Measurements from ENCODE around the gene HOMER2. TPM values are rescaled to one million over a fixed set of nuclear protein-coding genes. Genes with fewer than 3 reads are reported as not detected.

Gene HOMER2
- total and polyA plus RNA-seq, 9 of the 15 experiments (the other 6 are each of a cell fraction or from before 2014, with no cell fraction given), result 0.13 to 0.47 (median 0.29) TPM; not detected in 1

DNA sequence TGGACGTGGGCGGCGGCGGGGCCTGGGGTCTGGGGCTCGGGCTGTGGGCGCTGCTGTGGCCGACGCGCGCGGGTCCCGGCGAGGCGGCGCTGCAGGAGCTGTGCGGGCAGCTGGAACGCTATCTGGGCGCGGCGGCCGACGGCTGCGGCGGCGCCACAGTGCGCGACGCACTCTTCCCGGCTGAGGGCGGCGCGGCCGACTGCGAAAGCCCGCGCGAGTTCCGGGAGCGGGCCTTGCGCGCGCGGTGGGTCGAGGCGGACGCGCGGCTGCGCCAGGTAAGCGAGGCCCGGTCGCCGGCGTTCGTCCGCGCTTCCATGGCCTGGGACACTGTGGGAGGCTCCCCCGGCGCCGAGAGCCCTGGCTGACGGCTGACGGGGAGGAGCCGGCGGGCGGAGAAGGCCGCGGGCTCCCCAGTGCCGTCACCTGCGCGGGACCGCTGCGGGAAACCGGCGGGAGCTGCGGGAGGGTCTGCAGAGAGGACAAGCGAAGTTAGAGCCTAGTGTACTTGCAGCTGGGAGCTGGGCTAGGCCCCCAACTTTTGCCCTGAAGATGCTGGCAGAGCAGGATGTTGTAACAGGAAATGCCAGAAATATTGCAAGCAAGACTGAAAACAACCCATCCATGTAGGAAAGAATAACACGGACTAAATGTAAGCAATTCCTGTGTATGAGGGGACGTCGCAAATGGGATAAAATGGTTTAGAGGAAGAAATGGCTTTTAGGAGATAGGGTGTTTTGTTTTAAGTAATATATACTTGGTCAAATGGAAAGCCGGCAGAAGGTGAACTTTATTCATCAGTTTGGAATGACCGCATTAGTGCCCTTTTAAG is 142.2 kb downstream of the HOMER2 start (continued):
- TF ChIP-seq, protein P1, sequence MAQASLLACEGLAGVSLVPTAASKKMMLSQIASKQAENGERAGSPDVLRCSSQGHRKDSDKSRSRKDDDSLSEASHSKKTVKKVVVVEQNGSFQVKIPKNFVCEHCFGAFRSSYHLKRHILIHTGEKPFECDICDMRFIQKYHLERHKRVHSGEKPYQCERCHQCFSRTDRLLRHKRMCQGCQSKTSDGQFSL (CRISPR knock-in tag; IDR thresholded peaks at IDR 0.05), result no peak
- TF ChIP-seq, protein P1 (tag; IDR thresholded peaks at IDR 0.05), result no peak
- no peak for TF ChIP-seq DNMT1 (IDR thresholded peaks at IDR 0.05)
- TF ChIP-seq ZNF79 (CRISPR knock-in tag; IDR thresholded peaks at IDR 0.05; ENCODE audit: low read depth), result no peak
- TF ChIP-seq NONO (IDR thresholded peaks at IDR 0.05; ENCODE audit: low read depth in 2 of 2, low read length in 1 of 2), result peak; percentile 45 to 50; a peak in 2 of 4 replicates
- no peak for TF ChIP-seq TARDBP (IDR thresholded peaks at IDR 0.05)
- TF ChIP-seq, protein P2, sequence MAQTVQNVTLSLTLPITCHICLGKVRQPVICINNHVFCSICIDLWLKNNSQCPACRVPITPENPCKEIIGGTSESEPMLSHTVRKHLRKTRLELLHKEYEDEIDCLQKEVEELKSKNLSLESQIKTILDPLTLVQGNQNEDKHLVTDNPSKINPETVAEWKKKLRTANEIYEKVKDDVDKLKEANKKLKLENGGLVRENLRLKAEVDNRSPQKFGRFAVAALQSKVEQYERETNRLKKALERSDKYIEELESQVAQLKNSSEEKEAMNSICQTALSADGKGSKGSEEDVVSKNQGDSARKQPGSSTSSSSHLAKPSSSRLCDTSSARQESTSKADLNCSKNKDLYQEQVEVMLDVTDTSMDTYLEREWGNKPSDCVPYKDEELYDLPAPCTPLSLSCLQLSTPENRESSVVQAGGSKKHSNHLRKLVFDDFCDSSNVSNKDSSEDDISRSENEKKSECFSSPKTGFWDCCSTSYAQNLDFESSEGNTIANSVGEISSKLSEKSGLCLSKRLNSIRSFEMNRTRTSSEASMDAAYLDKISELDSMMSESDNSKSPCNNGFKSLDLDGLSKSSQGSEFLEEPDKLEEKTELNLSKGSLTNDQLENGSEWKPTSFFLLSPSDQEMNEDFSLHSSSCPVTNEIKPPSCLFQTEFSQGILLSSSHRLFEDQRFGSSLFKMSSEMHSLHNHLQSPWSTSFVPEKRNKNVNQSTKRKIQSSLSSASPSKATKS (CRISPR knock-in tag; IDR thresholded peaks at IDR 0.05), result no peak
- TF ChIP-seq BACH1 (tag; IDR thresholded peaks at IDR 0.05), result no peak
- TF ChIP-seq ZKSCAN1 (IDR thresholded peaks at IDR 0.05; ENCODE audit: low read depth, low read length), result no peak
- TF ChIP-seq, protein P3, sequence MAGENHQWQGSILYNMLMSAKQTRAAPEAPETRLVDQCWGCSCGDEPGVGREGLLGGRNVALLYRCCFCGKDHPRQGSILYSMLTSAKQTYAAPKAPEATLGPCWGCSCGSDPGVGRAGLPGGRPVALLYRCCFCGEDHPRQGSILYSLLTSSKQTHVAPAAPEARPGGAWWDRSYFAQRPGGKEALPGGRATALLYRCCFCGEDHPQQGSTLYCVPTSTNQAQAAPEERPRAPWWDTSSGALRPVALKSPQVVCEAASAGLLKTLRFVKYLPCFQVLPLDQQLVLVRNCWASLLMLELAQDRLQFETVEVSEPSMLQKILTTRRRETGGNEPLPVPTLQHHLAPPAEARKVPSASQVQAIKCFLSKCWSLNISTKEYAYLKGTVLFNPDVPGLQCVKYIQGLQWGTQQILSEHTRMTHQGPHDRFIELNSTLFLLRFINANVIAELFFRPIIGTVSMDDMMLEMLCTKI (IDR thresholded peaks at IDR 0.05; ENCODE audit: partially characterized antibody), result no peak
- no peak for TF ChIP-seq PURB (CRISPR knock-in tag; IDR thresholded peaks at IDR 0.05; ENCODE audit: low read depth)
- TF ChIP-seq MAFG (tag; conservative IDR thresholded peaks at IDR 0.05), result no peak
- peak; percentile 11 for TF ChIP-seq SAP30 (IDR thresholded peaks at IDR 0.05; ENCODE audit: borderline replicate concordance, insufficient read depth, low read depth, low read length, poor library complexity, severe bottlenecking)
- TF ChIP-seq ZNF644 (tag; IDR thresholded peaks at IDR 0.05; ENCODE audit: low read depth), result no peak
- TF ChIP-seq, protein P4, sequence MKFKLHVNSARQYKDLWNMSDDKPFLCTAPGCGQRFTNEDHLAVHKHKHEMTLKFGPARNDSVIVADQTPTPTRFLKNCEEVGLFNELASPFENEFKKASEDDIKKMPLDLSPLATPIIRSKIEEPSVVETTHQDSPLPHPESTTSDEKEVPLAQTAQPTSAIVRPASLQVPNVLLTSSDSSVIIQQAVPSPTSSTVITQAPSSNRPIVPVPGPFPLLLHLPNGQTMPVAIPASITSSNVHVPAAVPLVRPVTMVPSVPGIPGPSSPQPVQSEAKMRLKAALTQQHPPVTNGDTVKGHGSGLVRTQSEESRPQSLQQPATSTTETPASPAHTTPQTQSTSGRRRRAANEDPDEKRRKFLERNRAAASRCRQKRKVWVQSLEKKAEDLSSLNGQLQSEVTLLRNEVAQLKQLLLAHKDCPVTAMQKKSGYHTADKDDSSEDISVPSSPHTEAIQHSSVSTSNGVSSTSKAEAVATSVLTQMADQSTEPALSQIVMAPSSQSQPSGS (CRISPR knock-in tag; IDR thresholded peaks at IDR 0.05), result no peak
- TF ChIP-seq ZSCAN32 (CRISPR knock-in tag; IDR thresholded peaks at IDR 0.05), result no peak
- TF ChIP-seq, protein P5, sequence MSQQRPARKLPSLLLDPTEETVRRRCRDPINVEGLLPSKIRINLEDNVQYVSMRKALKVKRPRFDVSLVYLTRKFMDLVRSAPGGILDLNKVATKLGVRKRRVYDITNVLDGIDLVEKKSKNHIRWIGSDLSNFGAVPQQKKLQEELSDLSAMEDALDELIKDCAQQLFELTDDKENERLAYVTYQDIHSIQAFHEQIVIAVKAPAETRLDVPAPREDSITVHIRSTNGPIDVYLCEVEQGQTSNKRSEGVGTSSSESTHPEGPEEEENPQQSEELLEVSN (IDR thresholded peaks at IDR 0.05; ENCODE audit: borderline replicate concordance in 1 of 2, extremely low read depth in 1 of 2, insufficient read depth in 1 of 2, insufficient read length in 1 of 2, low read depth in 1 of 2, low read length in 1 of 2, poor library complexity in 1 of 2, severe bottlenecking in 1 of 2), result peak in 1 of 2 experiments; percentile 36
- TF ChIP-seq BCL6 (CRISPR knock-in tag; IDR thresholded peaks at IDR 0.05), result no peak
- no peak for TF ChIP-seq ZNF146 (CRISPR knock-in tag; IDR thresholded peaks at IDR 0.05; ENCODE audit: unreplicated experiment)

All from K562 (cell line).